ENCODE results near the gene C17orf58.
"Not testable (repeated sequence)": the region's sequence is repeated elsewhere in the genome, so short reads cannot be mapped to it uniquely, and the experiment has no call there.

- not testable (repeated sequence) for TF ChIP-seq CTCF, EP300 (IDR thresholded peaks at IDR 0.05)
These were observed 26.3 kb upstream of the C17orf58 start for GRCh38 chr17:68022547-68022946.
